Endodermal cell (in vitro differentiated cells): ENCODE measurements around the gene NLN. TPM values are rescaled to one million over a fixed set of nuclear protein-coding genes. Genes with fewer than 3 reads are reported as not detected.
"Not testable (repeated sequence)": the region's sequence is repeated elsewhere in the genome, so short reads cannot be mapped to it uniquely, and the experiment has no call there.

Source experiments
- DNase-seq: peaks from one replicate; pipeline ENCODE4 v3.0.0-alpha.2; 2017
- H3K27ac ChIP-seq: 2 replicates; pipeline ENCODE4 v1.5.1; 2013; ENCODE audit warnings: mild to moderate bottlenecking, low read depth, low read length, moderate library complexity
- H3K27me3 ChIP-seq: 2 replicates; pipeline ENCODE4 v1.6.1; 2013; ENCODE audit warnings: mild to moderate bottlenecking, low read length, moderate library complexity; ENCODE audit not compliant: insufficient read depth, control insufficient read depth, poor library complexity, severe bottlenecking
- H3K36me3 ChIP-seq: 2 replicates; pipeline ENCODE4 v1.7.0; 2013; ENCODE audit warnings: mild to moderate bottlenecking, low read length, moderate library complexity; ENCODE audit not compliant: control insufficient read depth, insufficient read depth
- H3K4me1 ChIP-seq: one replicate; pipeline ENCODE4 v1.7.0; 2013; ENCODE audit warnings: low read length; ENCODE audit not compliant: control insufficient read depth, insufficient read depth
- H3K4me3 ChIP-seq: 2 replicates; pipeline ENCODE4 v1.5.1; 2013; ENCODE audit warnings: mild to moderate bottlenecking, low read length, moderate library complexity
- H3K9ac ChIP-seq: 2 replicates; pipeline ENCODE4 v1.6.1; 2013; ENCODE audit warnings: mild to moderate bottlenecking, low read length, moderate library complexity; ENCODE audit not compliant: poor library complexity, severe bottlenecking; ENCODE audit errors: extremely low read depth
- H3K9me3 ChIP-seq: 2 replicates; pipeline ENCODE4 v1.6.1; 2013; ENCODE audit warnings: mild to moderate bottlenecking, low read length, moderate library complexity; ENCODE audit not compliant: control insufficient read depth
- H3K27ac Mint-ChIP-seq: 2 replicates; pipeline ENCODE4 v1.8.0; 2020; ENCODE audit warnings: mixed read lengths
- H3K27me3 Mint-ChIP-seq: 2 replicates; pipeline ENCODE4 v1.8.0; 2021; ENCODE audit warnings: mild to moderate bottlenecking, mixed read lengths; ENCODE audit not compliant: insufficient read depth
- H3K36me3 Mint-ChIP-seq: 2 replicates; pipeline ENCODE4 v1.8.0; 2020; ENCODE audit warnings: low read depth, mixed read lengths
- H3K4me1 Mint-ChIP-seq: 2 replicates; pipeline ENCODE4 v1.8.0; 2020; ENCODE audit warnings: mixed read lengths
- H3K4me3 Mint-ChIP-seq: 2 replicates; pipeline ENCODE4 v1.8.0; 2020; ENCODE audit warnings: mild to moderate bottlenecking, moderate library complexity, mixed read lengths
- H3K9me3 Mint-ChIP-seq: 2 replicates; pipeline ENCODE4 v1.8.0; 2020; ENCODE audit warnings: mild to moderate bottlenecking, mixed read lengths
- CTCF ChIP-seq: fragments of 200-600 bp; sonication (generic); conservative IDR thresholded peaks from 2 replicates; pipeline ENCODE4 v1.5.0; 2021; ENCODE audit warnings: antibody characterized with exemption, mild to moderate bottlenecking
- WGBS, 2 experiments: methylation state at CpG; one replicate each; pipeline versions ENCODE4 v1.1.5 to v1.1.7; 2013; ENCODE audit warnings: missing lambda C conversion rate in 2 of 2, mixed read lengths in 1 of 2; ENCODE audit not compliant: insufficient coverage in 1 of 2, insufficient read length in 1 of 2; 5-methylcytosine and 5-hydroxymethylcytosine counted together
- total RNA-seq, 2 donors: library from RNA; stranded (reverse); fragmentation: NEBNext Ultra II Directional in 1 of 2; extraction: Animal tissue kit (Norgen Biotek cat#: 25700) in 1 of 2; gene quantifications; 2 replicates in 1 of 2; 3 replicates in 1 of 2; pipeline ENCODE4 v1.2.1, GENCODE V29; 2021

NLN gene
- total RNA-seq, 2 donors from 2014 or later, result 110 to 136 TPM

GRCh38 chr5:65871182-65871581 is 149.2 kb downstream of the NLN start:
- Mint-ChIP-seq H3K4me1 (no peaks in the 10 kb centered on the region), H3K9me3 (no peaks in the 10 kb centered on the region), H3K4me3 (no peak overlapping the region), H3K36me3 (no peaks in the 10 kb centered on the region), H3K27ac (no peak overlapping the region), H3K27me3 (no peaks in the 10 kb centered on the region)
- H3K9ac ChIP-seq, result no peak overlapping the region
- no peaks in the 10 kb centered on the region for H3K9me3 ChIP-seq
- H3K27ac ChIP-seq, result no peak overlapping the region
- H3K4me3 ChIP-seq, result no peak overlapping the region
- no peaks in the 10 kb centered on the region for H3K27me3 ChIP-seq
- no peak for TF ChIP-seq CTCF
- 71 to 81% methylated on average over 4 to 5 of the region's 5 CpGs for WGBS, 2 experiments
- no peaks in the 10 kb centered on the region for H3K36me3 ChIP-seq
- H3K4me1 ChIP-seq, result no peaks in the 10 kb centered on the region
- DNase-seq, result no peak

- H3K36me3 ChIP-seq, H3K4me1 ChIP-seq, H3K27ac ChIP-seq, H3K27me3 Mint-ChIP-seq, H3K4me3 Mint-ChIP-seq, DNase-seq, H3K27ac Mint-ChIP-seq, H3K9me3 Mint-ChIP-seq, H3K9ac ChIP-seq, H3K36me3 Mint-ChIP-seq, H3K9me3 ChIP-seq, H3K4me1 Mint-ChIP-seq, H3K27me3 ChIP-seq, H3K4me3 ChIP-seq: not testable (repeated sequence)
- 83 to 100% methylated on average over 2 to 5 of the region's 5 CpGs for WGBS, 2 experiments
These were observed 149.8 kb downstream of the NLN start for GRCh38 chr5:65871776-65872175.

- peaks cover 7% of the 10 kb centered on the region for H3K9me3 Mint-ChIP-seq
- Histone ChIP-seq H3K27me3 (no peaks in the 10 kb centered on the region), H3K27ac (no peak overlapping the region), H3K4me1 (no peaks in the 10 kb centered on the region), H3K9ac (no peak overlapping the region), H3K36me3 (no peaks in the 10 kb centered on the region), H3K4me3 (no peak overlapping the region), H3K9me3 (peaks cover 4% of the 10 kb centered on the region)
- H3K36me3 Mint-ChIP-seq, result no peaks in the 10 kb centered on the region
- TF ChIP-seq CTCF, result no peak
- no peaks in the 10 kb centered on the region for H3K27me3 Mint-ChIP-seq
- DNase-seq, result no peak
- H3K27ac Mint-ChIP-seq, result no peak overlapping the region
- H3K4me3 Mint-ChIP-seq, result no peak overlapping the region
- WGBS, 2 experiments, result 80 to 91% methylated on average over 1 to 3 of the region's 3 CpGs
- no peaks in the 10 kb centered on the region for H3K4me1 Mint-ChIP-seq
These were observed 151.3 kb downstream of the NLN start for GRCh38 chr5:65873181-65873750.

- Mint-ChIP-seq H3K27ac (no peak overlapping the region), H3K27me3 (no peaks in the 10 kb centered on the region), H3K9me3 (peaks cover 11% of the 10 kb centered on the region), H3K4me3 (no peak overlapping the region), H3K4me1 (no peaks in the 10 kb centered on the region), H3K36me3 (no peaks in the 10 kb centered on the region)
- H3K9me3 ChIP-seq, result peaks cover 4% of the 10 kb centered on the region
- no peaks in the 10 kb centered on the region for H3K27me3 ChIP-seq
- no peaks in the 10 kb centered on the region for H3K36me3 ChIP-seq
- H3K27ac ChIP-seq, result no peak overlapping the region
- H3K9ac ChIP-seq, result no peak overlapping the region
- 94% methylated on average over 3 of the region's 3 CpGs; no CpG with 5 or more reads in 1 of the 2 experiments for WGBS, 2 experiments
- H3K4me3 ChIP-seq, result no peak overlapping the region
- no peak for DNase-seq
- no peak for TF ChIP-seq CTCF
- H3K4me1 ChIP-seq, result no peaks in the 10 kb centered on the region
These were observed 152.2 kb downstream of the NLN start for GRCh38 chr5:65874241-65874640.
